Vagina (tissue), 2 donors: ENCODE data around the gene NUDT3.

Source experiments
- POLR2A ChIP-seq, 2 donors: fragments of 450-650 bp; IDR thresholded peaks; one replicate each; pipeline ENCODE4 v1.6.1; 2017; ENCODE audit warnings: antibody characterized with exemption in 2 of 2, mild to moderate bottlenecking in 2 of 2, moderate library complexity in 2 of 2
- TF ChIP-seq, protein P1 (sequence below), 3 experiments: fragments of 450-650 bp in 2 of 3; fragments of 200-600 bp in 1 of 3; sonication (generic) in 1 of 3; IDR thresholded peaks; one replicate each; pipeline ENCODE4 v1.5.1; 2017 to 2019; ENCODE audit warnings: antibody characterized with exemption in 3 of 3, mild to moderate bottlenecking in 2 of 3, moderate library complexity in 2 of 3

DNA sequence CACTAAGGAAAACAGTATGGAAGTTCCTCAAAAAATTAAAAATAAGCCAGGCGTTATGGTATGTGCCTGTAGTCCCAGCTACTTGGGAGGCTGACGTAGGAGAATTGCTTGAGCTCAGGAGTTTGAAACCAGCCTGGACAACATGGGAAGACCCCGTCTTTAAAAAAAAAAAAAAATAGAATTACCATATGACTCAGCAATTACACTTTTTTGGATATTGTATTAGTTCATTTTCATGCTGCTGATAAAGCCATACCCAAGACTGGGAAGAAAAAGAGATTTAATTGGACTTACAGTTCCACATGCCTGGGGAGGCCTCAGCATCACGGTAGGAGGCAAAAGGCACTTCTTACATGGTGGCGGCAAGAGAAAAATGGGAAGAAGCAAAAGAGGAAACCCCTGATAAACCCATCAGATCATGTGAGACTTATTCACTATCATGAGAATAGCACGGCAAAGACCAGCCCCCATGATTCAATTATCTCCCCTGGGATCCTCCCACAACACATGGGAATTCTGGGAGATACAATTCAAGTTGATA is 132.9 kb downstream of the NUDT3 start:
- TF ChIP-seq, protein P1, sequence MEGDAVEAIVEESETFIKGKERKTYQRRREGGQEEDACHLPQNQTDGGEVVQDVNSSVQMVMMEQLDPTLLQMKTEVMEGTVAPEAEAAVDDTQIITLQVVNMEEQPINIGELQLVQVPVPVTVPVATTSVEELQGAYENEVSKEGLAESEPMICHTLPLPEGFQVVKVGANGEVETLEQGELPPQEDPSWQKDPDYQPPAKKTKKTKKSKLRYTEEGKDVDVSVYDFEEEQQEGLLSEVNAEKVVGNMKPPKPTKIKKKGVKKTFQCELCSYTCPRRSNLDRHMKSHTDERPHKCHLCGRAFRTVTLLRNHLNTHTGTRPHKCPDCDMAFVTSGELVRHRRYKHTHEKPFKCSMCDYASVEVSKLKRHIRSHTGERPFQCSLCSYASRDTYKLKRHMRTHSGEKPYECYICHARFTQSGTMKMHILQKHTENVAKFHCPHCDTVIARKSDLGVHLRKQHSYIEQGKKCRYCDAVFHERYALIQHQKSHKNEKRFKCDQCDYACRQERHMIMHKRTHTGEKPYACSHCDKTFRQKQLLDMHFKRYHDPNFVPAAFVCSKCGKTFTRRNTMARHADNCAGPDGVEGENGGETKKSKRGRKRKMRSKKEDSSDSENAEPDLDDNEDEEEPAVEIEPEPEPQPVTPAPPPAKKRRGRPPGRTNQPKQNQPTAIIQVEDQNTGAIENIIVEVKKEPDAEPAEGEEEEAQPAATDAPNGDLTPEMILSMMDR (IDR thresholded peaks at IDR 0.05) = no peak
- TF ChIP-seq POLR2A (IDR thresholded peaks at IDR 0.05) = no peak
